Mesothelial cell of epicardium (in vitro differentiated cells): ENCODE measurements around the gene UFD1. TPM values are rescaled to one million over a fixed set of nuclear protein-coding genes. Genes with fewer than 3 reads are reported as not detected.

ENCODE experiments used
- DNase-seq, 2 experiments: peaks; one replicate each; pipeline ENCODE4 v3.0.0; 2021; ENCODE audit warnings: low spot score in 2 of 2; ENCODE audit not compliant: unreplicated experiment in 2 of 2
- H3K27ac Mint-ChIP-seq: 2 replicates; pipeline ENCODE4 v1.8.0; 2021; ENCODE audit warnings: mixed read lengths
- H3K27me3 Mint-ChIP-seq: 2 replicates; pipeline ENCODE4 v1.8.0; 2021; ENCODE audit warnings: low read depth, mixed read lengths
- H3K36me3 Mint-ChIP-seq: 2 replicates; pipeline ENCODE4 v1.8.0; 2021; ENCODE audit warnings: mixed read lengths
- H3K4me1 Mint-ChIP-seq: 2 replicates; pipeline ENCODE4 v1.8.0; 2021; ENCODE audit warnings: mixed read lengths
- H3K4me3 Mint-ChIP-seq: 2 replicates; pipeline ENCODE4 v1.8.0; 2021; ENCODE audit warnings: mild to moderate bottlenecking, moderate library complexity, mixed read lengths
- H3K9me3 Mint-ChIP-seq: 2 replicates; pipeline ENCODE4 v1.8.0; 2021; ENCODE audit warnings: mixed read lengths
- total RNA-seq: library from RNA; stranded (reverse); gene quantifications from 3 replicates; pipeline ENCODE4 v1.2.1, GENCODE V29; 2021
- TF ChIP-seq, protein P1 (sequence below): fragments of 200-600 bp; sonication (generic); IDR thresholded peaks from one replicate; pipeline ENCODE4 v1.5.0; 2021; ENCODE audit warnings: antibody characterized with exemption; ENCODE audit not compliant: unreplicated experiment

Gene UFD1
- total RNA-seq, 1 donor from 2014 or later = 38.8 TPM

GRCh38 chr22:19419086-19419463 is 59.9 kb downstream of the UFD1 start:
- DNase-seq = no peak
- Mint-ChIP-seq H3K36me3 (peaks cover 11% of the 10 kb centered on the region), H3K4me3 (no peak overlapping the region), H3K4me1 (peaks cover 2% of the 10 kb centered on the region), H3K27me3 (no peaks in the 10 kb centered on the region), H3K27ac (no peak overlapping the region), H3K9me3 (peaks cover 5% of the 10 kb centered on the region)
- TF ChIP-seq, protein P1, sequence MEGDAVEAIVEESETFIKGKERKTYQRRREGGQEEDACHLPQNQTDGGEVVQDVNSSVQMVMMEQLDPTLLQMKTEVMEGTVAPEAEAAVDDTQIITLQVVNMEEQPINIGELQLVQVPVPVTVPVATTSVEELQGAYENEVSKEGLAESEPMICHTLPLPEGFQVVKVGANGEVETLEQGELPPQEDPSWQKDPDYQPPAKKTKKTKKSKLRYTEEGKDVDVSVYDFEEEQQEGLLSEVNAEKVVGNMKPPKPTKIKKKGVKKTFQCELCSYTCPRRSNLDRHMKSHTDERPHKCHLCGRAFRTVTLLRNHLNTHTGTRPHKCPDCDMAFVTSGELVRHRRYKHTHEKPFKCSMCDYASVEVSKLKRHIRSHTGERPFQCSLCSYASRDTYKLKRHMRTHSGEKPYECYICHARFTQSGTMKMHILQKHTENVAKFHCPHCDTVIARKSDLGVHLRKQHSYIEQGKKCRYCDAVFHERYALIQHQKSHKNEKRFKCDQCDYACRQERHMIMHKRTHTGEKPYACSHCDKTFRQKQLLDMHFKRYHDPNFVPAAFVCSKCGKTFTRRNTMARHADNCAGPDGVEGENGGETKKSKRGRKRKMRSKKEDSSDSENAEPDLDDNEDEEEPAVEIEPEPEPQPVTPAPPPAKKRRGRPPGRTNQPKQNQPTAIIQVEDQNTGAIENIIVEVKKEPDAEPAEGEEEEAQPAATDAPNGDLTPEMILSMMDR = no peak

GRCh38 chr22:19412923-19413322 is 66.1 kb downstream of the UFD1 start:
- H3K27ac Mint-ChIP-seq = no peak overlapping the region
- TF ChIP-seq, protein P1 = no peak
- H3K4me3 Mint-ChIP-seq = no peak overlapping the region
- H3K9me3 Mint-ChIP-seq = peaks cover 5% of the 10 kb centered on the region
- peaks cover 15% of the 10 kb centered on the region for H3K36me3 Mint-ChIP-seq
- H3K4me1 Mint-ChIP-seq = peaks cover 12% of the 10 kb centered on the region
- no peak for DNase-seq
- no peaks in the 10 kb centered on the region for H3K27me3 Mint-ChIP-seq

DNA sequence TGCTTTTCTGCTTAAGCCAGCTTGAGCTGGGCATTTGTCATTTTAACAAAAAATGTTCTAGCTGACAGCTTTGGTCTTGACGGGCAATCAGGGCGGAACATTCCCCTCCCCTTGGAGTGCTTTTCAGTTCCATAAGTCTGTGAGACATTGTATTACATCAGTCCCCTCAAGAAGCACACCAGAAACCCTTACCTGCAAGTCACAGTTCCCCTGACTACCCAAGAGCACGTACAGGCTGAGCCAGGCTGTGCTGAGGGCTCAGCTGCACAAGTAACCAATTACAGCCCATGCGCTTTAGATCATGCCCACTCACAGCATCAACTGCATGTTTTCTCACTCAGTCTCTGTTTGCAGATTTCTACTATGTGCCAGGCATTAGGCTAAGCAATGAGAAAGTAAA is 66.5 kb downstream of the UFD1 start:
- no peak for DNase-seq
- Mint-ChIP-seq H3K9me3 (peaks cover 5% of the 10 kb centered on the region), H3K4me3 (no peak overlapping the region), H3K36me3 (peaks cover 15% of the 10 kb centered on the region), H3K4me1 (peaks cover 16% of the 10 kb centered on the region), H3K27ac (no peak overlapping the region), H3K27me3 (no peaks in the 10 kb centered on the region)
- TF ChIP-seq, protein P1 = no peak

DNA sequence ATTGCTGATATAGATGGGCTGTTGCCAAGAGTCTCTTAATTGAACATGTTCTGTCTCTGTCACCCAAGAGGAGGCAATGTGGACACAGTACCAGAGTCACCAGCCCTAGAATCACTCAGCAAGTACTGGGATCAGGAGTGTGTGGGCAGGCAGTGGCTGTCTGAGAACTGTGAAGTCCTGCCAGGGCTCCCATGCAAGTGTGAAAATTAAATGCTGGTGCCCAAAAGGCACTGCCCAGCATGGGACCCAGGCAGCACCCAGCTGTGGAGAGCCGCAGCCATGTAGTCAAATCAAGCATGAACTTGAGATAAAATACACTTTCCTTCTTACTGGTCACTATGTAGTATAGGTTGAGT is 67.3 kb downstream of the UFD1 start:
- Mint-ChIP-seq H3K9me3 (peaks cover 5% of the 10 kb centered on the region), H3K4me1 (peaks cover 24% of the 10 kb centered on the region), H3K4me3 (no peak overlapping the region), H3K36me3 (peaks cover 11% of the 10 kb centered on the region), H3K27ac (no peak overlapping the region), H3K27me3 (no peaks in the 10 kb centered on the region)
- DNase-seq = no peak
- TF ChIP-seq, protein P1 = no peak

DNA sequence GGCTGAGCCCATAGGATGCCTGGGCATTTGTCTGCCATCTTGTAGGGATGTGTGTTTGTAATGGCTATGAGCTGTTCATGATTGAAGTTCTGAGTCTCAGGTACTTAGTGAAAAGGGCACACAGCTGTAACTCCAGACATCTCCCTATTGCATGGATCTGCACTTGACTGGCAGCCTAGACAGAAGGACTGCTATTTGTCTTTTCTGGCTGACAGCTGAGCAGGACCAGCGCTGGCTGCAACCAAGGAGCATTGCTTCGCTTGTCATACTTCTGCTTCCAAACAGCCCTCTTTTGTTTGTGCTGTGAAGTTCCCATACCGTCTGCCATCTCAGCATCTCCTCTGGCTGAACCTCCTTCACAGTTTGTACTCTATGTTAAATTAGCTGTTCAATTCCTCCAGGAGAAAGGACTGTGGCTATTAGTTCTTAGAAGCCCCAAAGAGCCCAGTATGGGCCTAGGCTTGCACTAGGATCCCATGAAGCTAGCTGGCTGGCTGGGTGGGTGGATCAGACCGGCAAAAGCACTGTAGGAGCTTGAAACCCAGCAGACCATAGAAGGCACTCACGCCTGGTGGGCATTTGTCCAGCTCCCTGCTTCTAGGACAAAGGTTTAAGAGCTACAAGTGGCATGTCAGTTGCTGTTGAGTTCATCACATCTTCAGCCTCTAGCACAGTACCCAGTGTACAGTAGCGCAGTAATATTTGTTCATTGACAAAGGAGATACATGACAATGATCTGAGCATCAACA is 67.9 kb downstream of the UFD1 start:
- Mint-ChIP-seq H3K36me3 (peaks cover 10% of the 10 kb centered on the region), H3K4me1 (peaks cover 29% of the 10 kb centered on the region), H3K27ac (no peak overlapping the region), H3K9me3 (peaks cover 5% of the 10 kb centered on the region), H3K4me3 (no peak overlapping the region), H3K27me3 (no peaks in the 10 kb centered on the region)
- TF ChIP-seq, protein P1 = no peak
- no peak for DNase-seq
